A673 (cell line): ENCODE measurements around the gene C7orf25. TPM values are rescaled to one million over a fixed set of nuclear protein-coding genes. Genes with fewer than 3 reads are reported as not detected.

ENCODE experiments used
- BruUV-seq: library from RNA; stranded (reverse); fragments of 400-500 nt; replicated peaks from 2 replicates; lab custom pipeline; 2021; lab: Mats Ljungman, UMichigan
- CTCF ChIA-PET: fragments of 300-600 bp; sonication (Branson Sonifier 250); formaldehyde crosslinking; loops from one replicate; lab custom pipeline; 2022; ENCODE audit warnings: antibody characterized with exemption; lab: Charles Lee
- POLR2A ChIA-PET: fragments of 300-600 bp; sonication (Branson Sonifier 250); formaldehyde crosslinking; loops from one replicate; lab custom pipeline; 2022; ENCODE audit warnings: antibody characterized with exemption; ENCODE audit not compliant: low non-redundant PET; lab: Charles Lee
- DNase-seq: peaks from one replicate; pipeline ENCODE4 v3.0.0-alpha.2; 2015; ENCODE audit warnings: low spot score
- H3K27ac ChIP-seq: fragments of 200-600 bp; sonication (generic); 2 replicates; pipeline ENCODE4 v1.5.1; 2016; ENCODE audit warnings: mixed run types, low read depth, mild to moderate bottlenecking, mixed read lengths, antibody characterized with exemption, low read length; ENCODE audit not compliant: poor library complexity, severe bottlenecking
- H3K27me3 ChIP-seq: fragments of 200-600 bp; sonication (generic); replicated peaks from 2 replicates; pipeline ENCODE4 v1.6.1; 2017; ENCODE audit warnings: mixed run types, low read depth, mild to moderate bottlenecking, mixed read lengths, antibody characterized with exemption, low read length; ENCODE audit not compliant: insufficient read depth, poor library complexity
- H3K36me3 ChIP-seq: fragments of 200-600 bp; sonication (generic); 2 replicates; pipeline ENCODE4 v1.6.1; 2016; ENCODE audit warnings: mixed run types, mild to moderate bottlenecking, mixed read lengths, antibody characterized with exemption, low read length; ENCODE audit not compliant: insufficient read depth, poor library complexity, severe bottlenecking
- H3K4me1 ChIP-seq: fragments of 200-600 bp; sonication (generic); 2 replicates; pipeline ENCODE4 v1.6.1; 2017; ENCODE audit warnings: mixed run types, mild to moderate bottlenecking, mixed read lengths, antibody characterized with exemption, low read length; ENCODE audit not compliant: insufficient read depth, poor library complexity, severe bottlenecking
- H3K4me3 ChIP-seq: fragments of 200-600 bp; sonication (generic); 2 replicates; pipeline ENCODE4 v1.5.1; 2016; ENCODE audit warnings: low read depth, mixed run types, mild to moderate bottlenecking, mixed read lengths, low read length; ENCODE audit not compliant: poor library complexity, severe bottlenecking
- H3K9me3 ChIP-seq: fragments of 200-600 bp; sonication (generic); 2 replicates; pipeline ENCODE4 v1.6.1; 2016; ENCODE audit warnings: mixed run types, low read depth, mild to moderate bottlenecking, mixed read lengths, antibody characterized with exemption, low read length; ENCODE audit not compliant: poor library complexity, severe bottlenecking
- EZH2 ChIP-seq: fragments of 200-600 bp; sonication (generic); IDR thresholded peaks from 2 replicates; pipeline ENCODE4 v1.6.1; 2017; ENCODE audit warnings: borderline replicate concordance, low read depth, mild to moderate bottlenecking, mixed read lengths, antibody characterized with exemption, low read length; ENCODE audit not compliant: poor library complexity, severe bottlenecking
- intact Hi-C: fragments of 100-400 bp; cut with micrococcal nuclease; formaldehyde crosslinking; loops from one replicate; pipeline ENCODE4 v1.10.0; 2022; ENCODE audit not compliant: unreplicated experiment
- total RNA-seq: library from RNA; stranded (reverse); gene quantifications from 2 replicates; pipeline ENCODE4 v1.2.3, GENCODE V29; 2021
- TF ChIP-seq, protein P1 (sequence below): fragments of 300-800, 200-600 bp; sonication (generic); conservative IDR thresholded peaks from 2 replicates; pipeline ENCODE4 v1.5.1; 2017; ENCODE audit warnings: low read depth, mild to moderate bottlenecking, antibody characterized with exemption, low read length, moderate library complexity, mixed read lengths

C7orf25 gene
- total RNA-seq, 1 experiment from 2014 or later: 7.3 TPM

- peaks cover 33% of the 10 kb centered on the region for H3K36me3 ChIP-seq
- H3K4me3 ChIP-seq: peak overlapping the region; percentile 83
- POLR2A ChIA-PET: no interaction called here
- H3K27ac ChIP-seq: peak overlapping the region; percentile 85
- DNase-seq: peak; percentile 43
- no TSS peak for BruUV-seq
- H3K9me3 ChIP-seq: no peaks in the 10 kb centered on the region
- TF ChIP-seq, protein P1, sequence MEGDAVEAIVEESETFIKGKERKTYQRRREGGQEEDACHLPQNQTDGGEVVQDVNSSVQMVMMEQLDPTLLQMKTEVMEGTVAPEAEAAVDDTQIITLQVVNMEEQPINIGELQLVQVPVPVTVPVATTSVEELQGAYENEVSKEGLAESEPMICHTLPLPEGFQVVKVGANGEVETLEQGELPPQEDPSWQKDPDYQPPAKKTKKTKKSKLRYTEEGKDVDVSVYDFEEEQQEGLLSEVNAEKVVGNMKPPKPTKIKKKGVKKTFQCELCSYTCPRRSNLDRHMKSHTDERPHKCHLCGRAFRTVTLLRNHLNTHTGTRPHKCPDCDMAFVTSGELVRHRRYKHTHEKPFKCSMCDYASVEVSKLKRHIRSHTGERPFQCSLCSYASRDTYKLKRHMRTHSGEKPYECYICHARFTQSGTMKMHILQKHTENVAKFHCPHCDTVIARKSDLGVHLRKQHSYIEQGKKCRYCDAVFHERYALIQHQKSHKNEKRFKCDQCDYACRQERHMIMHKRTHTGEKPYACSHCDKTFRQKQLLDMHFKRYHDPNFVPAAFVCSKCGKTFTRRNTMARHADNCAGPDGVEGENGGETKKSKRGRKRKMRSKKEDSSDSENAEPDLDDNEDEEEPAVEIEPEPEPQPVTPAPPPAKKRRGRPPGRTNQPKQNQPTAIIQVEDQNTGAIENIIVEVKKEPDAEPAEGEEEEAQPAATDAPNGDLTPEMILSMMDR: no peak
- H3K27me3 ChIP-seq: no peaks in the 10 kb centered on the region
- CTCF ChIA-PET: interaction anchor here (0.8 to 1.5 kb wide), 2 partner anchors 328 to 992 kb away, joined by 3 to 6 read pairs; no protein-coding TSS in a partner anchor
- intact Hi-C loops: no loop called here
- H3K4me1 ChIP-seq: peaks cover 17% of the 10 kb centered on the region
Measured at GRCh38 chr7:42932811-42933591, 21.1 kb upstream of the C7orf25 start.

- H3K27ac ChIP-seq: peak within 1 kb of the TSS; percentile 85
- H3K27me3 ChIP-seq: no peaks in the 10 kb centered on the region
- ChIA-PET POLR2A (no interaction called here), CTCF (interaction anchor here (0.6 to 1.5 kb wide), 4 partner anchors 139 to 991 kb away, joined by 3 to 6 read pairs (median 3); no protein-coding TSS in a partner anchor)
- H3K4me3 ChIP-seq: peak within 1 kb of the TSS; percentile 83
- intact Hi-C loops: no loop called here
- peaks cover 27% of the 10 kb centered on the region for H3K36me3 ChIP-seq
- BruUV-seq: no TSS peak
- peaks cover 17% of the 10 kb centered on the region for H3K4me1 ChIP-seq
- TF ChIP-seq, protein P1: no peak
- TF ChIP-seq EZH2: no peak
- H3K9me3 ChIP-seq: no peaks in the 10 kb centered on the region
- DNase-seq: peak; percentile 99
Measured at GRCh38 chr7:42931834-42932651, 20.2 kb upstream of the C7orf25 start, which contains the start of the genes MRPL32 and PSMA2. TSS of gene MRPL32 (plus strand) at chr7:42932376. CDS start at chr7:42932387, 11 bp downstream. TSS of gene PSMA2 (minus strand) at chr7:42932174. CDS start at chr7:42932158, 16 bp downstream.

- ChIA-PET CTCF (interaction anchor here (0.8 to 1.5 kb wide), 2 partner anchors 10 to 330 kb away, joined by 3 to 6 read pairs; no protein-coding TSS in a partner anchor), POLR2A (no interaction called here)
- peaks cover 17% of the 10 kb centered on the region for H3K4me1 ChIP-seq
- BruUV-seq: TSS peak; percentile 78
- intact Hi-C loops: no loop called here
- DNase-seq: no peak
- TF ChIP-seq, protein P1: no peak
- no peak for TF ChIP-seq EZH2
- peak overlapping the region; percentile 83 for H3K4me3 ChIP-seq
- H3K27me3 ChIP-seq: no peaks in the 10 kb centered on the region
- peak overlapping the region; percentile 85 for H3K27ac ChIP-seq
- H3K36me3 ChIP-seq: peaks cover 27% of the 10 kb centered on the region
- H3K9me3 ChIP-seq: no peaks in the 10 kb centered on the region
Measured at GRCh38 chr7:42931447-42931833, 19.6 kb upstream of the C7orf25 start.
